ENCODE data around the gene MAST4.

MAST4 gene

DNA sequence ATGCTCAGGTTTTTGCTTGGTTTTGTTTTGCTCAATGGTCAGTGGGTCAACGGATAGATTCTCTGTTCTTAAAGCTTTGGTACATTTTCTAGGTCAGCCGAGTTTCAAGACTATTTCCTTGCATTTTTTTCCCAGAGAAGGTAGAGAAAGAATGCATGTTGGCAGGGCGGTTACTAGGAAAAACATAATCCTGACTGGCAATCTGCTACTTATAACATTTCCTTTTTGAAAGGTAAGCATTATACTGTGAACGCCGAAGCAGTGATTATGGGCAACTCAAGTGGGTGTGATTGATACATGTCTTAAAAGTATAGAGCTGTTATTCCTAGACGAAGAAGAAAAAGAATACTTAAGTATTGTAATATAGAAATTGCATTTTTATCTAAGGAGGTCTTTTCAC, 273.2 kb downstream of the MAST4 start:
- TF ChIP-seq, protein P1, sequence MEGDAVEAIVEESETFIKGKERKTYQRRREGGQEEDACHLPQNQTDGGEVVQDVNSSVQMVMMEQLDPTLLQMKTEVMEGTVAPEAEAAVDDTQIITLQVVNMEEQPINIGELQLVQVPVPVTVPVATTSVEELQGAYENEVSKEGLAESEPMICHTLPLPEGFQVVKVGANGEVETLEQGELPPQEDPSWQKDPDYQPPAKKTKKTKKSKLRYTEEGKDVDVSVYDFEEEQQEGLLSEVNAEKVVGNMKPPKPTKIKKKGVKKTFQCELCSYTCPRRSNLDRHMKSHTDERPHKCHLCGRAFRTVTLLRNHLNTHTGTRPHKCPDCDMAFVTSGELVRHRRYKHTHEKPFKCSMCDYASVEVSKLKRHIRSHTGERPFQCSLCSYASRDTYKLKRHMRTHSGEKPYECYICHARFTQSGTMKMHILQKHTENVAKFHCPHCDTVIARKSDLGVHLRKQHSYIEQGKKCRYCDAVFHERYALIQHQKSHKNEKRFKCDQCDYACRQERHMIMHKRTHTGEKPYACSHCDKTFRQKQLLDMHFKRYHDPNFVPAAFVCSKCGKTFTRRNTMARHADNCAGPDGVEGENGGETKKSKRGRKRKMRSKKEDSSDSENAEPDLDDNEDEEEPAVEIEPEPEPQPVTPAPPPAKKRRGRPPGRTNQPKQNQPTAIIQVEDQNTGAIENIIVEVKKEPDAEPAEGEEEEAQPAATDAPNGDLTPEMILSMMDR (IDR thresholded peaks at IDR 0.05; ENCODE audit: insufficient read depth, low read depth, low read length, missing control alignments): no peak
- no peak overlapping the region for H3K4me3 ChIP-seq (ENCODE audit: low read length)
- DNase-seq (ENCODE audit: low read depth): no peak

DNA sequence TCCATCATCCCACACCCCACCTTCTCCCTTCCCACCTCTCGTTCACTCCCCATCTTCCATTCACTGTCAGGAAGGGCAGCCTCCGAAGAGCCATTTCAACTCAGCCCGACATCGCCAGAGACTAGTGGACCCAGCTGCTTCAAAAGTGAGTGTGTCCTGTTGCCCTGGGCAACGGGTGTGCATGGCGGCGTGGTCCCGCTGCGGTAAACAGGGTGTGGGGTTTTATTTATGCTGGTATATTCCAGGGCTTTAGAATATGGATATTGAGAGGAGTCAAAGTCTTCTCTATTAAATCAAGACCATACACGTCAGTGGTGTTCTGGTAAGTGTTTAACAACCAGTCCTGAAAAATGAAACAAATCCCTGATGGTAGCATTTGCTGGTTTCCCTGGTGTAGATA, 274.5 kb downstream of the MAST4 start:
- TF ChIP-seq, protein P1 (IDR thresholded peaks at IDR 0.05; ENCODE audit: insufficient read depth, low read depth, low read length, missing control alignments): no peak
- no peak for DNase-seq (ENCODE audit: low read depth)
- H3K4me3 ChIP-seq (ENCODE audit: low read length): no peak overlapping the region

DNA sequence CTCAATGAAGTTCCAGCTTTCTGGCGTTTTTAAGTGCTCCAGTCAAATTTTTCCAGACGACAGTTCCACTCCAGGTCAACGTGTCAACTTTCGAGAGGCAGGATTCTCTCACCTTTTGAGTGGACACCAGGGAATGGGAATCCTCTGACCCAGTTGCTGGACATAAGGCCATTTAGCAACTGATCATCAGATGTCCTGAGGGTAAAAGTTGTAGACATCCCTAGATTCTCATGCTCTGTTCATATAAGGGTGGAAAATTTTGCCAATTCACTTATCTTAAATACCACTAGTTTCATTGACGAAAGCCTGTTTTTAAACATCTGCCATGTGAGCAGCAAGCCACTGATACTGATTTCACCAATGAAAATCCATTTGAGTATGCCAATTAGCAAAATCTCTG, 275.5 kb downstream of the MAST4 start:
- no peak for DNase-seq (ENCODE audit: low read depth)
- TF ChIP-seq, protein P1 (IDR thresholded peaks at IDR 0.05; ENCODE audit: insufficient read depth, low read depth, low read length, missing control alignments): no peak
- H3K4me3 ChIP-seq (ENCODE audit: low read length): no peak overlapping the region

DNA sequence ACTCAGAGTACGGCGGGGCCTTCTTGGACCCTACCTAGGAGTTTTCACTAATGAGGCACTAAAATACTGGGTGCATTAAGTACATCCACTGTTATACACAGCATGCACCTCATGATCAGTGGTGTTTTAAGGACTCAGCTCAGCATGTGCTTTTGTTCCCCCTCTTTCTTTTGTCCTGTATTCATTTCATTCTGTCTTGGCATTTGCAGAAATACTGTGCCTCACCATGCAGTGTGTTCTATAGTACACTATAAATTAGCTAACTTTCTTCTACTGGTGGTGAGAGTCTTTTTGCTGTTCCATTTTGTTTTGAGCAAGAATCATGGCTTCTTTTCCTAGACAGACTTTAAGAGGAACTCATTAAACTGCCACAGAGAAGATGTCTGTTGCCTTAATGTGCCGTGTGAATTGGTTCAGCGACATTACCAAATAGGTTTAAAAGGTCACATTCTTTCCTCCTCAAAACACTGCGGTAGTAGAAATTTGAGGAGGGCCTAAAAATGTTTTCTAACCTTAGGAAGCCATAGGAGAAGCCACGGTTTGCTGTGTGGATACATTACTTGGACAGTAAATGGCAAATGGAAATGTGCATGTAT, 276.6 kb downstream of the MAST4 start:
- DNase-seq (ENCODE audit: low read depth): no peak
- TF ChIP-seq, protein P1 (IDR thresholded peaks at IDR 0.05; ENCODE audit: insufficient read depth, low read depth, low read length, missing control alignments): no peak
- H3K4me3 ChIP-seq (ENCODE audit: low read length): no peak overlapping the region

DNA sequence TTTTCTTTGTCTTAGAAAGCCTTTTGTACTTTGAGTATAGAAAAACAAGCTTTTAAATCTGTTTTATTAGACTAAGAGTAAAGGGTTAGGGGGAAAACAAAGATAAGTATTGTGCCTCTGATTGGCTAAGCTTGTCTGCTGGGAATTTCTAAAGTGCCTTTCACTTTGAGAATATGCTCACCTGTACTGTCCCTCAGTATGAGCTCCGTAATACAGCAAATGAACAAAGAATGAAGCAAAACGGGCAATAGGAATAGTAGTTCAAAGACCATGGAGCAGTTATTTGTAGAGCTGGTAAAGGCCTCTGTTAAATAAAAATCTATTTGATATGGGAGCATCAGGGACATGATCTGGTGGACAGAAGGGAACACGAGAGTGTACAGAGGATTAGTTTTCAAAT, 277.8 kb downstream of the MAST4 start:
- no peak for DNase-seq (ENCODE audit: low read depth)
- no peak overlapping the region for H3K4me3 ChIP-seq (ENCODE audit: low read length)
- TF ChIP-seq, protein P1 (IDR thresholded peaks at IDR 0.05; ENCODE audit: insufficient read depth, low read depth, low read length, missing control alignments): no peak

DNA sequence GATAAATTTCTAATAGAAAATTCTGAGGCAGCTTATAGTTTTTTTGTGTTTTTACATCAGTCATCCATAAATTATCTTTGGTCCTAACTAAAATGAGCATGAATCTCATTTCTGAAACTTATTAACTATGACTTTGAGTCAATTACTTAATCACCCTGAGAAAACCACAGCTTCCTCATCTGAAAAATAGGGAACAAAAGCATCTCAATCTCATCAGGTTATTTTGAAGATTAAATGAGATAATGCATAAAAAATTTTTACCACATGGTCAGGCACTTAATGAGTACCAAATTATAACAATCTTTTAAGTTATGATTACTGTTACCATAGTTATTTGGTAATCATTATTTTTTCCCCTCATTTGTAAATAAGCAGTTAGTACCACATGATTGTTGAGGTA, 279.1 kb downstream of the MAST4 start:
- no peak for DNase-seq (ENCODE audit: low read depth)
- TF ChIP-seq, protein P1 (IDR thresholded peaks at IDR 0.05; ENCODE audit: insufficient read depth, low read depth, low read length, missing control alignments): no peak
- no peak overlapping the region for H3K4me3 ChIP-seq (ENCODE audit: low read length)

DNA sequence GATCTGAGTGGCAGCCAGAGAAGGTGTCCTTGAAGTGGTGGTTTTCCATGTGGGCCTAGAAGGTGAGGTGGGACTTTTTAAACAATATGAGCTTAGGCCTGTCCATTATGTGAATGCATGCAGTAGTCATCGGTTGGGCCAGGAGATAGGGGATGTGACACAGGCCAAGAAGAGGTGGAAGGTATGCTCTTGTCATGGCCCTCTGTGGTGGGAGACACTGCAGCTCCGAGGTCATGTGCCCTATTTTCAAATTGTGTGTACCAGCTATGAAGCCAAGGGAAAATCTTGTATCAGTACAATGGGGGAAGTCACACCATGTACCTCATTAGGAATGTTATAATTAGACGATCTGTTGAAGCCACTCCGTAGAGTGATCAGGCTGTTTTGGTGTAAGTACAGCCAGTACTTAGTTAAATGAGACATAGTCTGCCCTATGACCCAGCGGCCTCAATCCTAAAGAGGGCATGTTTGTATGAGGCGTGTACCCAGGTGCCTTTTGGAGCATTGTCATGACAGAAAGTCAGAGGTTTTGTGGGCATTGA, 280.1 kb downstream of the MAST4 start:
- TF ChIP-seq, protein P1 (IDR thresholded peaks at IDR 0.05; ENCODE audit: insufficient read depth, low read depth, low read length, missing control alignments): no peak
- no peak for DNase-seq (ENCODE audit: low read depth)
- no peak overlapping the region for H3K4me3 ChIP-seq (ENCODE audit: low read length)

Data from epithelial cell of esophagus (primary cell).